Activated naive CD4-positive, alpha-beta T cell treated with anti-CD3 and anti-CD28 coated beads, Interleukin-2, amount 50 U/mL, for 72 hours (primary cell): ENCODE measurements around the gene SLC25A26. TPM values are rescaled to one million over a fixed set of nuclear protein-coding genes. Genes with fewer than 3 reads are reported as not detected.
A peak's percentile ranks its signal among the peaks of the same experiment; 100 is the strongest.

ENCODE experiments used
- ATAC-seq, 2 donors: fragments of 150-1000 bp; cut with Tn5 transposase; 2 replicates each; pipeline ENCODE4 v1.10.0; 2021; ENCODE audit warnings: mild to moderate bottlenecking in 2 of 2, moderate library complexity in 2 of 2
- DNase-seq, 2 donors: peaks; one replicate each; pipeline ENCODE4 v3.0.0; 2021 to 2022; ENCODE audit warnings: low spot score in 2 of 2
- H3K27ac Mint-ChIP-seq, 2 donors: one replicate each; pipeline ENCODE4 v1.8.0; 2022; ENCODE audit warnings: mild to moderate bottlenecking in 2 of 2, mixed read lengths in 2 of 2
- H3K36me3 Mint-ChIP-seq, 2 donors: one replicate each; pipeline ENCODE4 v1.8.0; 2022; ENCODE audit warnings: mixed read lengths in 2 of 2
- H3K9me3 Mint-ChIP-seq, 2 donors: one replicate each; pipeline ENCODE4 v1.8.0; 2022; ENCODE audit warnings: mixed read lengths in 2 of 2
- total RNA-seq, 2 donors: library from RNA; stranded (reverse); gene quantifications; one replicate each; pipeline ENCODE4 v1.2.3, GENCODE V29; 2022

The SLC25A26 gene
- total RNA-seq, 2 donors from 2014 or later: 25.4 to 32.6 TPM

- ATAC-seq (no peak), DNase-seq (no peak)
- Mint-ChIP-seq H3K9me3 (no peaks in the 10 kb centered on the region), H3K36me3 (peaks cover 0 to 9% of the 10 kb centered on the region in 2 donors), H3K27ac (no peak overlapping the region)
Measured at GRCh38 chr3:66363148-66363547, 142.3 kb downstream of the SLC25A26 start.

- Mint-ChIP-seq H3K9me3 (no peaks in the 10 kb centered on the region), H3K36me3 (peaks cover 0 to 5% of the 10 kb centered on the region in 2 donors), H3K27ac (no peak overlapping the region)
- no peak for DNase-seq
- ATAC-seq: no peak
Measured at GRCh38 chr3:66365080-66365479, 144.3 kb downstream of the SLC25A26 start.

- ATAC-seq (no peak), DNase-seq (no peak)
- no peaks in the 10 kb centered on the region for H3K9me3 Mint-ChIP-seq
- no peak overlapping the region for H3K27ac Mint-ChIP-seq
- no peaks in the 10 kb centered on the region for H3K36me3 Mint-ChIP-seq
Measured at GRCh38 chr3:66366747-66367146, 145.9 kb downstream of the SLC25A26 start.

- no peaks in the 10 kb centered on the region for H3K36me3 Mint-ChIP-seq
Measured at GRCh38 chr3:66367979-66368378, 147.2 kb downstream of the SLC25A26 start.

GRCh38 chr3:66370179-66370578 lies 149.4 kb downstream of the SLC25A26 start:
- ATAC-seq (no peak), DNase-seq (no peak)
- no peak overlapping the region for H3K27ac Mint-ChIP-seq
- H3K36me3 Mint-ChIP-seq: no peaks in the 10 kb centered on the region
- no peaks in the 10 kb centered on the region for H3K9me3 Mint-ChIP-seq

More at GRCh38 chr3:66367979-66368378, 147.2 kb downstream of the SLC25A26 start:
- ATAC-seq (no peak), DNase-seq (no peak)
- H3K27ac Mint-ChIP-seq: no peak overlapping the region
- no peaks in the 10 kb centered on the region for H3K9me3 Mint-ChIP-seq

GRCh38 chr3:66371432-66371831 lies 150.6 kb downstream of the SLC25A26 start:
- no peak for DNase-seq
- ATAC-seq: no peak
- Mint-ChIP-seq H3K9me3 (no peaks in the 10 kb centered on the region), H3K27ac (peak overlapping the region in 1 of 2 donors; percentile 24), H3K36me3 (peaks cover 0 to 8% of the 10 kb centered on the region in 2 donors)

GRCh38 chr3:66372681-66373350 lies 152.0 kb downstream of the SLC25A26 start:
- DNase-seq: no peak
- peak overlapping the region in 1 of 2 donors; percentile 67 for H3K27ac Mint-ChIP-seq
- ATAC-seq: peak; percentile 36 to 51
- H3K9me3 Mint-ChIP-seq: no peaks in the 10 kb centered on the region
- peaks cover 0 to 10% of the 10 kb centered on the region in 2 donors for H3K36me3 Mint-ChIP-seq

GRCh38 chr3:66376568-66376967 lies 155.8 kb downstream of the SLC25A26 start:
- no peaks in the 10 kb centered on the region for H3K9me3 Mint-ChIP-seq
- no peak for ATAC-seq
- no peak overlapping the region for H3K27ac Mint-ChIP-seq
- H3K36me3 Mint-ChIP-seq: peaks cover 0 to 17% of the 10 kb centered on the region in 2 donors
- no peak for DNase-seq

- ATAC-seq (no peak), DNase-seq (no peak)
- peaks cover 6 to 17% of the 10 kb centered on the region in 2 donors for H3K36me3 Mint-ChIP-seq
- H3K9me3 Mint-ChIP-seq: no peaks in the 10 kb centered on the region
- peak overlapping the region; percentile 46 to 86 for H3K27ac Mint-ChIP-seq
Measured at GRCh38 chr3:66377800-66378199, 157.0 kb downstream of the SLC25A26 start.

GRCh38 chr3:66378256-66378655 lies 157.5 kb downstream of the SLC25A26 start:
- Mint-ChIP-seq H3K27ac (peak overlapping the region; percentile 46 to 86), H3K36me3 (peaks cover 7 to 18% of the 10 kb centered on the region in 2 donors), H3K9me3 (no peaks in the 10 kb centered on the region)
- no peak for ATAC-seq
- no peak for DNase-seq

GRCh38 chr3:66379565-66379964 lies 158.8 kb downstream of the SLC25A26 start:
- DNase-seq (no peak), ATAC-seq (no peak)
- Mint-ChIP-seq H3K27ac (peak overlapping the region; percentile 32 to 52), H3K36me3 (peaks cover 20 to 31% of the 10 kb centered on the region in 2 donors), H3K9me3 (no peaks in the 10 kb centered on the region)

GRCh38 chr3:66380200-66380932 lies 159.6 kb downstream of the SLC25A26 start:
- H3K36me3 Mint-ChIP-seq: peaks cover 23 to 38% of the 10 kb centered on the region in 2 donors
- no peaks in the 10 kb centered on the region for H3K9me3 Mint-ChIP-seq
- ATAC-seq: no peak
- no peak for DNase-seq
- peak overlapping the region; percentile 17 to 32 for H3K27ac Mint-ChIP-seq

GRCh38 chr3:66381626-66382025 lies 160.8 kb downstream of the SLC25A26 start:
- no peak for ATAC-seq
- DNase-seq: no peak
- peaks cover 33 to 43% of the 10 kb centered on the region in 2 donors for H3K36me3 Mint-ChIP-seq
- H3K27ac Mint-ChIP-seq: no peak overlapping the region
- no peaks in the 10 kb centered on the region for H3K9me3 Mint-ChIP-seq

GRCh38 chr3:66382142-66382541 lies 161.3 kb downstream of the SLC25A26 start:
- no peaks in the 10 kb centered on the region for H3K9me3 Mint-ChIP-seq
- H3K36me3 Mint-ChIP-seq: peaks cover 38 to 48% of the 10 kb centered on the region in 2 donors
- H3K27ac Mint-ChIP-seq: peak overlapping the region in 1 of 2 donors; percentile 36
- no peak for DNase-seq
- ATAC-seq: no peak

GRCh38 chr3:66383023-66383422 lies 162.2 kb downstream of the SLC25A26 start:
- peak overlapping the region in 1 of 2 donors; percentile 62 for H3K27ac Mint-ChIP-seq
- DNase-seq (no peak), ATAC-seq (no peak)
- peaks cover 42 to 48% of the 10 kb centered on the region in 2 donors for H3K36me3 Mint-ChIP-seq
- H3K9me3 Mint-ChIP-seq: peaks cover 0 to under 1% of the 10 kb centered on the region in 2 donors

GRCh38 chr3:66383998-66384745 lies 163.4 kb downstream of the SLC25A26 start:
- peaks cover 47 to 52% of the 10 kb centered on the region in 2 donors for H3K36me3 Mint-ChIP-seq
- no peak for DNase-seq
- peak in 1 of 2 donors; percentile 3 for ATAC-seq
- H3K27ac Mint-ChIP-seq: peak overlapping the region; percentile 62 to 86
- peaks cover 5% of the 10 kb centered on the region in 2 donors for H3K9me3 Mint-ChIP-seq

GRCh38 chr3:66385066-66385465 lies 164.3 kb downstream of the SLC25A26 start:
- no peak for ATAC-seq
- Mint-ChIP-seq H3K36me3 (peaks cover 47 to 57% of the 10 kb centered on the region in 2 donors), H3K9me3 (peaks cover 5% of the 10 kb centered on the region in 2 donors)

More at GRCh38 chr3:66385066-66385465, 164.3 kb downstream of the SLC25A26 start:
- DNase-seq: no peak
- no peak overlapping the region for H3K27ac Mint-ChIP-seq
